ENCODE data around the gene FCHO1. TPM values are rescaled to one million over a fixed set of nuclear protein-coding genes. Genes with fewer than 3 reads are reported as not detected.
A peak's percentile ranks its signal among the peaks of the same experiment; 100 is the strongest.

FCHO1 gene
- polyA plus RNA-seq, 2 of the 4 experiments (the other 2 are of a cell fraction): 1.7 to 13.6 TPM

- H3K4me1 ChIP-seq: peaks cover 19% of the 10 kb centered on the region
- ATAC-seq (no peak), FAIRE-seq (no peak), DNase-seq (ENCODE audit: low read depth in 1 of 2, low spot score in 1 of 2) (no peak)
- H3K4me2 ChIP-seq: no peak overlapping the region
- WGBS (ENCODE audit: missing lambda C conversion rate): 100% methylated on average over 2 of the region's 2 CpGs
- POLR2A ChIA-PET: no interaction called here
- no peak overlapping the region for H3K4me3 ChIP-seq
- no peak overlapping the region for H3K27ac ChIP-seq
- H3K9me3 ChIP-seq: no peaks in the 10 kb centered on the region
- CTCF ChIA-PET: interaction anchor here (0.6 kb wide), 1 partner anchor 16 kb away, joined by 3 read pairs; no protein-coding TSS in a partner anchor
- TF ChIP-seq EHF (CRISPR knock-in tag; IDR thresholded peaks at IDR 0.05) (no peak), NFE2L2 (conservative IDR thresholded peaks at IDR 0.05; ENCODE audit: low read length) (no peak), EP300 (IDR thresholded peaks at IDR 0.05) (no peak), FOSB (CRISPR knock-in tag; IDR thresholded peaks at IDR 0.05) (no peak), MYC (IDR thresholded peaks at IDR 0.05; ENCODE audit: borderline replicate concordance, low read length) (no peak), SREBF2 (IDR thresholded peaks at IDR 0.05) (no peak), REST (IDR thresholded peaks at IDR 0.05) (no peak), TP53 (CRISPR knock-in tag; IDR thresholded peaks at IDR 0.05) (no peak), POLR2AphosphoS2 (conservative IDR thresholded peaks at IDR 0.05; ENCODE audit: low read length) (no peak), BCL3 (IDR thresholded peaks at IDR 0.05) (no peak), POLR2A (IDR thresholded peaks at IDR 0.05; ENCODE audit: low read length) (no peak), MAZ (IDR thresholded peaks at IDR 0.05; ENCODE audit: borderline replicate concordance, low read depth, low read length) (no peak), CBX2 (IDR thresholded peaks at IDR 0.05; ENCODE audit: borderline replicate concordance, low read depth) (no peak)
These were observed 37.4 kb downstream of the FCHO1 start for GRCh38 chr19:17788632-17789031.

DNA sequence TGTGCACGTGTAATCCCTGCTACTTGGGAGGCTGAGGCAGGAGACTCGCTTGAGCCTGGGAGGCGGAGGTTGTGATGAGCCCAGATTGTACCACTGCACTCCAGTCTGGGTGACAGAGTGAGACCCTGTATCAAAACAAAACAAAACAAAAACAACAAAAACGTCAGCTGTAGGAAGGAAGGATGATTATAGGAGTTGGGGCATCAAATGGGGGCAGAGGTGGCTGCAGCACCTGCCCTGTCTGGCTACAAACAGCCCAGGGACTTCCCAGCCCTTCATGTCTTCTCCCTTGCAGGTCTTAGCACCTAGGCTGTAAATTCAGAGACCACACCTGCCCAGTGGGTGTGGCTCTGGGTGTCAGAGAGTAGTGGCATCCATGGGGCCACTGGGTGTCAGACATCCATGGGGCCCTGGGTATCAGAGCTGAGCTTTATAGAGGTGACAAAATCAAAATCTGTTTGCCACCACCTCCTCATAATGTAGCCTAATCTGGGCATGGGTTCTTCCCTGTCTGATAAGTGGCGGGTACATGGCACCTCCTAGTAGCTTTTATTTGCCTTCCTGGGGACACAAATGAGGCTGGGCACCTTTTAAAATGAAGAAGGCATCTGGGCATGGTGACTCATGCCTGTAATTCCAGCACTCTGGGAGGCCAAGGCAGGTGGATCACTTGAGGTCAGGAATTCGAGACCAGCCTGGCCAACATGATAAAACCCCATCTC is 38.9 kb downstream of the FCHO1 start:
- H3K4me1 ChIP-seq: peaks cover 22% of the 10 kb centered on the region
- H3K9me3 ChIP-seq: no peaks in the 10 kb centered on the region
- CTCF ChIA-PET: interaction anchor here (1.2 to 2.7 kb wide), 3 partner anchors 15 to 303 kb away, joined by 3 to 6 read pairs (median 3); no protein-coding TSS in a partner anchor
- no peak overlapping the region for H3K4me3 ChIP-seq
- POLR2A ChIA-PET: interaction anchor here (0.6 kb wide), 1 partner anchor 206 kb away, joined by 3 read pairs; no protein-coding TSS in a partner anchor
- 52% methylated on average over 6 of the region's 6 CpGs for WGBS (ENCODE audit: missing lambda C conversion rate)
- TF ChIP-seq FOSL2 (IDR thresholded peaks at IDR 0.05) (no peak), FOSL2 (CRISPR knock-in tag; IDR thresholded peaks at IDR 0.05) (peak; percentile 57), MYC (IDR thresholded peaks at IDR 0.05; ENCODE audit: borderline replicate concordance, low read length) (no peak)
- H3K27ac ChIP-seq: peak overlapping the region in 1 of 2 experiments; percentile 53; a peak in 3 of 6 replicates
- no peak for FAIRE-seq
- no peak for DNase-seq (ENCODE audit: low read depth in 1 of 2, low spot score in 1 of 2)
- peak overlapping the region; percentile 42; the same call in 2 of the 3 replicates for H3K4me2 ChIP-seq
- ATAC-seq: no peak

- ATAC-seq: no peak
- POLR2A ChIA-PET: interaction anchor here (0.6 to 0.8 kb wide), 2 partner anchors 36 to 489 kb away, joined by 3 to 4 read pairs; no protein-coding TSS in a partner anchor
These were observed 43.1 kb downstream of the FCHO1 start for GRCh38 chr19:17794412-17794730.

More at GRCh38 chr19:17794412-17794730, 43.1 kb downstream of the FCHO1 start:
- Histone ChIP-seq H3K4me1 (peaks cover 52% of the 10 kb centered on the region), H3K4me2 (peak overlapping the region; percentile 79), H3K27ac (peak overlapping the region; percentile 85 to 91), H3K9me3 (no peaks in the 10 kb centered on the region), H3K4me3 (peak overlapping the region; percentile 50)
- DNase-seq (ENCODE audit: low read depth in 1 of 2, low spot score in 1 of 2) (no peak), FAIRE-seq (no peak)
- TF ChIP-seq RAD21 (conservative IDR thresholded peaks at IDR 0.05 in 1 of 2, IDR thresholded peaks at IDR 0.05 in 1 of 2) (no peak), MAX (IDR thresholded peaks at IDR 0.05) (no peak), HES2 (IDR thresholded peaks at IDR 0.05) (no peak), E2F6 (IDR thresholded peaks at IDR 0.05; ENCODE audit: borderline replicate concordance, low read depth) (no peak)
- TF ChIP-seq, protein P1, sequence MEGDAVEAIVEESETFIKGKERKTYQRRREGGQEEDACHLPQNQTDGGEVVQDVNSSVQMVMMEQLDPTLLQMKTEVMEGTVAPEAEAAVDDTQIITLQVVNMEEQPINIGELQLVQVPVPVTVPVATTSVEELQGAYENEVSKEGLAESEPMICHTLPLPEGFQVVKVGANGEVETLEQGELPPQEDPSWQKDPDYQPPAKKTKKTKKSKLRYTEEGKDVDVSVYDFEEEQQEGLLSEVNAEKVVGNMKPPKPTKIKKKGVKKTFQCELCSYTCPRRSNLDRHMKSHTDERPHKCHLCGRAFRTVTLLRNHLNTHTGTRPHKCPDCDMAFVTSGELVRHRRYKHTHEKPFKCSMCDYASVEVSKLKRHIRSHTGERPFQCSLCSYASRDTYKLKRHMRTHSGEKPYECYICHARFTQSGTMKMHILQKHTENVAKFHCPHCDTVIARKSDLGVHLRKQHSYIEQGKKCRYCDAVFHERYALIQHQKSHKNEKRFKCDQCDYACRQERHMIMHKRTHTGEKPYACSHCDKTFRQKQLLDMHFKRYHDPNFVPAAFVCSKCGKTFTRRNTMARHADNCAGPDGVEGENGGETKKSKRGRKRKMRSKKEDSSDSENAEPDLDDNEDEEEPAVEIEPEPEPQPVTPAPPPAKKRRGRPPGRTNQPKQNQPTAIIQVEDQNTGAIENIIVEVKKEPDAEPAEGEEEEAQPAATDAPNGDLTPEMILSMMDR (IDR thresholded peaks at IDR 0.05): 0 out of 3 replicates have a peak, but pooled peaks have one; percentile 12
- 27% methylated on average over 5 of the region's 9 CpGs for WGBS (ENCODE audit: missing lambda C conversion rate)
- CTCF ChIA-PET: interaction anchor here (0.6 to 3.3 kb wide), 6 partner anchors 11 to 211 kb away, joined by 3 to 19 read pairs (median 6); no protein-coding TSS in a partner anchor

Data from A549 (cell line).